ENCODE results near the gene IPO7. TPM values are rescaled to one million over a fixed set of nuclear protein-coding genes. Genes with fewer than 3 reads are reported as not detected.

The IPO7 gene
- total and polyA plus RNA-seq, 2 of the 13 experiments (the other 11 are each of a cell fraction or from before 2014, with no cell fraction given): 59.4 to 98.4 TPM

DNA sequence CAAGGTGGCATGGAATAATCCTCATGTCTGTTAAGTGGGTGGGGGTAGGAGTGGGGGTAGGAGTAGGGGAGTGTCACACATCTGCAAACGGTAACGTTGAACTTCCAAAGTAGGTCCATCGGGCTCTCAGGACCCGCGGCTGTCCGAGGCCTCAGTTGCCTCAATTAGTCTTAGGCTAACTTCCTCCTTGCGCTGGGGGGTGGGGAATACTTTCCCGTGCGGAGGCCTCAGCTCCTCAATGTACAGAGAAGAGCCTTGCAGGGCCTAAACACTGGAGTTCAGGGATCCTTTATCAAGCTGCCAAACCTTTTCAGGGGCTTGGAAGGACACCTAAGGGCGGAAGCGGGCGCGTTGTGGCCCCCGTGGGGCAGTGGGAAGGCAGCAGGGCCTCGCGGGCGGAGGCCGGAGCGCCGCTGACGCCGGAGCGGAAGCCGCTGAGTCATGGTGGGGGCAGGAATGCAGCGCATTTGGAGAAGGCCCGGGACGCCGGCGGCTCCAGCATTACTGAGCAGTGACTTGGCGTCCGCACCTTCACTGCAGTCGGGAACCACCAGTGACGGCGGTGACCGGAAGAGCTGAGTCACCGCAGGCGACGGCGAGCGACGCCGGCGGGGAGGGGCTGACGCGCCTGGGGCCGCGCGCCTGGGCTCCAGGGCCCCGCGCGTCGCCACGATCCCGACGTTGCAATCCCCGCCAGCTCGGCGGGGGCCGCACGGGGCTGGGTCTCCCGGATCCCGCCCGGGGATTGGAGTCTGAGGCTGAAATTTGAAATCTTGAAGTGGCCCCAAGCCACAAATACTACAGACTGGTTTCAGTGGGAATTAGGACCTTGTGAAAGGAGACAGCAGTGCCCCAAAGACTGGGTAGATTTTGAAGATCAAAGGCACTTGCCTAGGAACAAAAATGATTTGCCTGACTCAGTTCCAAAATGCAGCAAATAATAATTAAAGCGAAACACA, 20.2 kb upstream of the IPO7 start (continued):
- TF ChIP-seq, protein P1, sequence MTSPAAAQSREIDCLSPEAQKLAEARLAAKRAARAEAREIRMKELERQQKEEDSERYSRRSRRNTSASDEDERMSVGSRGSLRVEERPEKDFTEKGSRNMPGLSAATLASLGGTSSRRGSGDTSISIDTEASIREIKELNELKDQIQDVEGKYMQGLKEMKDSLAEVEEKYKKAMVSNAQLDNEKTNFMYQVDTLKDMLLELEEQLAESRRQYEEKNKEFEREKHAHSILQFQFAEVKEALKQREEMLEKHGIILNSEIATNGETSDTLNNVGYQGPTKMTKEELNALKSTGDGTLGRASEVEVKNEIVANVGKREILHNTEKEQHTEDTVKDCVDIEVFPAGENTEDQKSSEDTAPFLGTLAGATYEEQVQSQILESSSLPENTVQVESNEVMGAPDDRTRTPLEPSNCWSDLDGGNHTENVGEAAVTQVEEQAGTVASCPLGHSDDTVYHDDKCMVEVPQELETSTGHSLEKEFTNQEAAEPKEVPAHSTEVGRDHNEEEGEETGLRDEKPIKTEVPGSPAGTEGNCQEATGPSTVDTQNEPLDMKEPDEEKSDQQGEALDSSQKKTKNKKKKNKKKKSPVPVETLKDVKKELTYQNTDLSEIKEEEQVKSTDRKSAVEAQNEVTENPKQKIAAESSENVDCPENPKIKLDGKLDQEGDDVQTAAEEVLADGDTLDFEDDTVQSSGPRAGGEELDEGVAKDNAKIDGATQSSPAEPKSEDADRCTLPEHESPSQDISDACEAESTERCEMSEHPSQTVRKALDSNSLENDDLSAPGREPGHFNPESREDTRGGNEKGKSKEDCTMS (CRISPR knock-in tag; conservative IDR thresholded peaks at IDR 0.05): no peak
- TF ChIP-seq ARID2 (CRISPR knock-in tag; IDR thresholded peaks at IDR 0.05; ENCODE audit: borderline replicate concordance) (peak; percentile 85; the same call in 1 of the 2 replicates), PRMT3 (CRISPR knock-in tag; IDR thresholded peaks at IDR 0.05; ENCODE audit: borderline replicate concordance, low read depth) (no peak), ZSCAN30 (CRISPR knock-in tag; IDR thresholded peaks at IDR 0.05) (0 out of 2 replicates have a peak, but pooled peaks have one; percentile 47), MTF2 (CRISPR knock-in tag; IDR thresholded peaks at IDR 0.05; ENCODE audit: borderline replicate concordance) (peak; percentile 72; the same call in 1 of the 2 replicates), MAFG (CRISPR knock-in tag; IDR thresholded peaks at IDR 0.05) (peak; percentile 100), ZNF3 (CRISPR knock-in tag; IDR thresholded peaks at IDR 0.05) (no peak; the same call in 1 of the 2 replicates), FOXA3 (CRISPR knock-in tag; IDR thresholded peaks at IDR 0.05) (peak; percentile 72), ZFP1 (CRISPR knock-in tag; IDR thresholded peaks at IDR 0.05) (peak; percentile 84; the same call in 1 of the 2 replicates), ATAD3A (CRISPR knock-in tag; IDR thresholded peaks at IDR 0.05) (no peak), ZNF615 (CRISPR knock-in tag; IDR thresholded peaks at IDR 0.05; ENCODE audit: borderline replicate concordance) (peak; percentile 91; the same call in 1 of the 2 replicates), TSC22D2 (CRISPR knock-in tag; IDR thresholded peaks at IDR 0.05; ENCODE audit: borderline replicate concordance) (no peak), SP1 (IDR thresholded peaks at IDR 0.05) (no peak), SP1 (CRISPR knock-in tag; IDR thresholded peaks at IDR 0.05) (peak; percentile 53), ZMYM4 (CRISPR knock-in tag; IDR thresholded peaks at IDR 0.05) (peak; percentile 93), ARHGAP35 (CRISPR knock-in tag; IDR thresholded peaks at IDR 0.05; ENCODE audit: borderline replicate concordance) (peak; percentile 57; the same call in 1 of the 2 replicates), GZF1 (CRISPR knock-in tag; IDR thresholded peaks at IDR 0.05) (0 out of 2 replicates have a peak, but pooled peaks have one; percentile 62), ZNF709 (CRISPR knock-in tag; IDR thresholded peaks at IDR 0.05) (peak; percentile 85; the same call in 1 of the 2 replicates)
- TF ChIP-seq, protein P2, sequence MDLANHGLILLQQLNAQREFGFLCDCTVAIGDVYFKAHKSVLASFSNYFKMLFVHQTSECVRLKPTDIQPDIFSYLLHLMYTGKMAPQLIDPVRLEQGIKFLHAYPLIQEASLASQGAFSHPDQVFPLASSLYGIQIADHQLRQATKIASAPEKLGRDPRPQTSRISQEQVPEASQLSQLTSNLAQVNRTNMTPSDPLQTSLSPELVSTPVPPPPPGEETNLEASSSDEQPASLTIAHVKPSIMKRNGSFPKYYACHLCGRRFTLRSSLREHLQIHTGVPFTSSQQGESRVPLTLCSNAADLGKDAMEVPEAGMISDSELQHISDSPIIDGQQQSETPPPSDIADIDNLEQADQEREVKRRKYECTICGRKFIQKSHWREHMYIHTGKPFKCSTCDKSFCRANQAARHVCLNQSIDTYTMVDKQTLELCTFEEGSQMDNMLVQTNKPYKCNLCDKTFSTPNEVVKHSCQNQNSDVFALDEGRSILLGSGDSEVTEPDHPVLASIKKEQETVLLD (CRISPR knock-in tag; IDR thresholded peaks at IDR 0.05; ENCODE audit: low read depth): peak; percentile 93
- TF ChIP-seq, protein P3, sequence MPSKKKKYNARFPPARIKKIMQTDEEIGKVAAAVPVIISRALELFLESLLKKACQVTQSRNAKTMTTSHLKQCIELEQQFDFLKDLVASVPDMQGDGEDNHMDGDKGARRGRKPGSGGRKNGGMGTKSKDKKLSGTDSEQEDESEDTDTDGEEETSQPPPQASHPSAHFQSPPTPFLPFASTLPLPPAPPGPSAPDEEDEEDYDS (CRISPR knock-in tag; IDR thresholded peaks at IDR 0.05): peak; percentile 64; the same call in 1 of the 2 replicates
- TF ChIP-seq, protein P4, sequence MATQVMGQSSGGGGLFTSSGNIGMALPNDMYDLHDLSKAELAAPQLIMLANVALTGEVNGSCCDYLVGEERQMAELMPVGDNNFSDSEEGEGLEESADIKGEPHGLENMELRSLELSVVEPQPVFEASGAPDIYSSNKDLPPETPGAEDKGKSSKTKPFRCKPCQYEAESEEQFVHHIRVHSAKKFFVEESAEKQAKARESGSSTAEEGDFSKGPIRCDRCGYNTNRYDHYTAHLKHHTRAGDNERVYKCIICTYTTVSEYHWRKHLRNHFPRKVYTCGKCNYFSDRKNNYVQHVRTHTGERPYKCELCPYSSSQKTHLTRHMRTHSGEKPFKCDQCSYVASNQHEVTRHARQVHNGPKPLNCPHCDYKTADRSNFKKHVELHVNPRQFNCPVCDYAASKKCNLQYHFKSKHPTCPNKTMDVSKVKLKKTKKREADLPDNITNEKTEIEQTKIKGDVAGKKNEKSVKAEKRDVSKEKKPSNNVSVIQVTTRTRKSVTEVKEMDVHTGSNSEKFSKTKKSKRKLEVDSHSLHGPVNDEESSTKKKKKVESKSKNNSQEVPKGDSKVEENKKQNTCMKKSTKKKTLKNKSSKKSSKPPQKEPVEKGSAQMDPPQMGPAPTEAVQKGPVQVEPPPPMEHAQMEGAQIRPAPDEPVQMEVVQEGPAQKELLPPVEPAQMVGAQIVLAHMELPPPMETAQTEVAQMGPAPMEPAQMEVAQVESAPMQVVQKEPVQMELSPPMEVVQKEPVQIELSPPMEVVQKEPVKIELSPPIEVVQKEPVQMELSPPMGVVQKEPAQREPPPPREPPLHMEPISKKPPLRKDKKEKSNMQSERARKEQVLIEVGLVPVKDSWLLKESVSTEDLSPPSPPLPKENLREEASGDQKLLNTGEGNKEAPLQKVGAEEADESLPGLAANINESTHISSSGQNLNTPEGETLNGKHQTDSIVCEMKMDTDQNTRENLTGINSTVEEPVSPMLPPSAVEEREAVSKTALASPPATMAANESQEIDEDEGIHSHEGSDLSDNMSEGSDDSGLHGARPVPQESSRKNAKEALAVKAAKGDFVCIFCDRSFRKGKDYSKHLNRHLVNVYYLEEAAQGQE (IDR thresholded peaks at IDR 0.05; ENCODE audit: borderline replicate concordance in 1 of 2, low read depth in 1 of 2, low read length in 2 of 2): 0 out of 4 replicates have a peak, but pooled peaks of 1 of the 2 experiments have one; percentile 42

Measured in HepG2 (cell line).